Smooth muscle cell (in vitro differentiated cells): ENCODE measurements around the gene GJA5. TPM values are rescaled to one million over a fixed set of nuclear protein-coding genes. Genes with fewer than 3 reads are reported as not detected.

ENCODE experiments used
- DNase-seq: peaks from one replicate; lab custom pipeline; 2025; ENCODE audit not compliant: unreplicated experiment; lab: John Stamatoyannopoulos, UW
- H2AFZ ChIP-seq: fragments of 200-600 bp; sonication (generic); 2 replicates; pipeline ENCODE4 v1.6.0; 2016; ENCODE audit warnings: antibody characterized with exemption, low read depth, mild to moderate bottlenecking
- H3F3A ChIP-seq: fragments of 200-600 bp; sonication (generic); 2 replicates; pipeline ENCODE4 v1.6.0; 2017; ENCODE audit warnings: antibody characterized with exemption, low read depth
- H3K27ac ChIP-seq: fragments of 200-600 bp; sonication (generic); 2 replicates; pipeline ENCODE4 v1.5.1; 2016; ENCODE audit warnings: low read depth, mild to moderate bottlenecking
- H3K27me3 ChIP-seq: fragments of 200-600 bp; sonication (generic); 2 replicates; pipeline ENCODE4 v1.6.1; 2016; ENCODE audit warnings: low read depth, mild to moderate bottlenecking
- H3K36me3 ChIP-seq: fragments of 200-600 bp; sonication (generic); 2 replicates; pipeline ENCODE4 v1.5.1; 2016; ENCODE audit warnings: low read depth
- H3K4me1 ChIP-seq: fragments of 200-600 bp; sonication (generic); 2 replicates; pipeline ENCODE4 v1.5.1; 2016; ENCODE audit warnings: low read depth
- H3K4me2 ChIP-seq: fragments of 200-600 bp; sonication (generic); 2 replicates; pipeline ENCODE4 v1.6.0; 2016; ENCODE audit warnings: mild to moderate bottlenecking
- H3K4me3 ChIP-seq: fragments of 200-600 bp; sonication (generic); 2 replicates; pipeline ENCODE4 v1.5.1; 2016; ENCODE audit warnings: mild to moderate bottlenecking
- H3K79me2 ChIP-seq: fragments of 200-600 bp; sonication (generic); 2 replicates; pipeline ENCODE4 v1.6.0; 2016; ENCODE audit warnings: low read depth, mild to moderate bottlenecking
- H3K9ac ChIP-seq: fragments of 200-600 bp; sonication (generic); 2 replicates; pipeline ENCODE4 v1.6.0; 2016; ENCODE audit warnings: low read depth
- H3K9me3 ChIP-seq: fragments of 200-600 bp; sonication (generic); replicated peaks from 2 replicates; pipeline ENCODE4 v1.5.1; 2016; ENCODE audit warnings: low read depth
- H4K20me1 ChIP-seq: fragments of 200-600 bp; sonication (generic); 2 replicates; pipeline ENCODE4 v1.6.0; 2016; ENCODE audit warnings: low read depth
- WGBS: methylation state at CpG from one replicate; pipeline ENCODE4 v1.1.7; 2016; ENCODE audit warnings: low lambda C conversion rate; 5-methylcytosine and 5-hydroxymethylcytosine counted together
- polyA plus RNA-seq: library from polyadenylated mRNA; unstranded; fragments of >200 nt; fragmentation: Nextera tagmentation; extraction: Ambion mirVana; gene quantifications from 2 replicates; pipeline ENCODE4 v1.2.1, GENCODE V29; 2016
- total RNA-seq: library from RNA; depleted of rRNA; stranded (reverse); fragments of >200 nt; gene quantifications from 2 replicates; pipeline ENCODE4 v1.2.3, GENCODE V29; 2014
- TF ChIP-seq, protein P1 (sequence below): fragments of 200-600 bp; sonication (generic); IDR thresholded peaks from 2 replicates; pipeline ENCODE4 v1.5.1; 2017; ENCODE audit warnings: borderline replicate concordance, mild to moderate bottlenecking, antibody characterized with exemption; ENCODE audit not compliant: insufficient read depth, poor library complexity, severe bottlenecking

The GJA5 gene
- total and polyA plus RNA-seq, 2 experiments from 2014 or later = 0.18 to 2.8 TPM

DNA sequence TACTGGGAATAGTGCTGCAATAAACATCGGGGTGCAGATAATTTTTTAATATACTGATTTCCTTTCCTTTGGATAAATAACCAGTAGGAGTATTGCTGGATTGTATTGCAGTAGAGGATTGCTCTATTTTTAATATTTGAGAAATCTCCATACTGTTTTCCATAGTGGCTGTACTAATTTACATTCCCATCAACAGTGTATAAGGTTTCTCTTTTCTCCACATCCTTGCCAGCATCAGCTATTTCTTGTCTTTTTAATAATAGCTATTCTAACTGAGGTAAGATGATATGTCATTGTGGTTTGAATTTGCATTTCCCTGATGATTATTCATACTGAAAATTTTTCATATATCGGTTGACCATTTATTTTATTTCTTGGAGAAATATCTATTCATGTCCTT is 31.1 kb downstream of the GJA5 start:
- H3K9me3 ChIP-seq = no peaks in the 10 kb centered on the region
- H3K9ac ChIP-seq = no peak overlapping the region
- no peak overlapping the region for H2AFZ ChIP-seq
- TF ChIP-seq, protein P1, sequence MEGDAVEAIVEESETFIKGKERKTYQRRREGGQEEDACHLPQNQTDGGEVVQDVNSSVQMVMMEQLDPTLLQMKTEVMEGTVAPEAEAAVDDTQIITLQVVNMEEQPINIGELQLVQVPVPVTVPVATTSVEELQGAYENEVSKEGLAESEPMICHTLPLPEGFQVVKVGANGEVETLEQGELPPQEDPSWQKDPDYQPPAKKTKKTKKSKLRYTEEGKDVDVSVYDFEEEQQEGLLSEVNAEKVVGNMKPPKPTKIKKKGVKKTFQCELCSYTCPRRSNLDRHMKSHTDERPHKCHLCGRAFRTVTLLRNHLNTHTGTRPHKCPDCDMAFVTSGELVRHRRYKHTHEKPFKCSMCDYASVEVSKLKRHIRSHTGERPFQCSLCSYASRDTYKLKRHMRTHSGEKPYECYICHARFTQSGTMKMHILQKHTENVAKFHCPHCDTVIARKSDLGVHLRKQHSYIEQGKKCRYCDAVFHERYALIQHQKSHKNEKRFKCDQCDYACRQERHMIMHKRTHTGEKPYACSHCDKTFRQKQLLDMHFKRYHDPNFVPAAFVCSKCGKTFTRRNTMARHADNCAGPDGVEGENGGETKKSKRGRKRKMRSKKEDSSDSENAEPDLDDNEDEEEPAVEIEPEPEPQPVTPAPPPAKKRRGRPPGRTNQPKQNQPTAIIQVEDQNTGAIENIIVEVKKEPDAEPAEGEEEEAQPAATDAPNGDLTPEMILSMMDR = no peak
- no peaks in the 10 kb centered on the region for H4K20me1 ChIP-seq
- peaks cover 3% of the 10 kb centered on the region for H3K4me1 ChIP-seq
- no peaks in the 10 kb centered on the region for H3K36me3 ChIP-seq
- H3K27ac ChIP-seq = no peak overlapping the region
- no peak for DNase-seq
- no peaks in the 10 kb centered on the region for H3K79me2 ChIP-seq
- no peaks in the 10 kb centered on the region for H3K27me3 ChIP-seq
- 96% methylated on average over 2 of the region's 2 CpGs for WGBS
- H3F3A ChIP-seq = no peaks in the 10 kb centered on the region
- no peak overlapping the region for H3K4me3 ChIP-seq
- H3K4me2 ChIP-seq = no peak overlapping the region

DNA sequence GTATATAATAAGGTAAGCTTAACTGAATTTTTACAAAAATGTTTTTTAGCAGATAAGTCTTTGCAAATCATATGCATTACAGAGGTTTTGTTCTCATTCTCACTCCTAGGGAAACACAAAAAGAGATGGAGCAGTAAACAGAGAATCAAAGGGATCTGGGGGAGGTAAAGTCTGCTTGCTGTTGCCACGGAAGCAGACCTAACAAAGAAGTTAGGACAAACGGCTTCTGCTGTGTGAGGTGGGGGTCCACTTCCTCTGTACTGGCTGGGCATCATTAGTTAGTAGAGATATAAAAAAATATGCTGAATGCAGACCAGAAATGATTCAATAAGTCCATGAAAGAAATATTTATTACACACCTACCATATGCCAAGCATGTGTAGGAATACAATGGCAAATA is 34.2 kb downstream of the GJA5 start:
- Histone ChIP-seq H3K9me3 (no peaks in the 10 kb centered on the region), H3K4me1 (peaks cover 3% of the 10 kb centered on the region), H4K20me1 (no peaks in the 10 kb centered on the region), H3K27me3 (peaks cover 4% of the 10 kb centered on the region), H2AFZ (no peak overlapping the region), H3K79me2 (no peaks in the 10 kb centered on the region), H3K4me3 (no peak overlapping the region), H3K9ac (no peak overlapping the region), H3K27ac (no peak overlapping the region), H3K4me2 (no peak overlapping the region), H3K36me3 (no peaks in the 10 kb centered on the region), H3F3A (no peaks in the 10 kb centered on the region)
- WGBS = 60% methylated on average over 2 of the region's 2 CpGs
- TF ChIP-seq, protein P1 = no peak
- DNase-seq = no peak

DNA sequence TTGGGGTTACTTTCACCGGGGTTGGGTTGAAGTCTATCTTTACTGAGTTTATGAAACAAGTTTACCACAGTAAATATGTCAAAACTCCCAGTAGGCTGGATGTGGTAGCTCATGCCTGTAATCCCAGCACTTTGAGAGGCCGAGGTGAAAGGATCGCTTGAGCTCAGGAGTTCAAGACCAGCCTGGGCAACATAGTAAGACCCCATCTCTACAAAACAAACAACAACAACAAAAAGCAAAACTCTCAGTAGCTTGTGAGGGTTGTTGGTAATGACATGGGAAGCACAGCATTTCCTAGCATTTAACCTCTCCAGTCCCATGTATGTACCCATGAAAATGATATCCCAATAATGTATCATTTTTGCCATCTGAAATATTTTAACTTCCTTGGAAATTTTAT is 34.7 kb downstream of the GJA5 start:
- Histone ChIP-seq H3K4me3 (no peak overlapping the region), H4K20me1 (no peaks in the 10 kb centered on the region), H3F3A (no peaks in the 10 kb centered on the region), H3K4me2 (no peak overlapping the region), H3K27me3 (peaks cover 4% of the 10 kb centered on the region), H3K27ac (no peak overlapping the region), H3K9me3 (no peaks in the 10 kb centered on the region), H3K79me2 (no peaks in the 10 kb centered on the region), H3K4me1 (peaks cover 3% of the 10 kb centered on the region), H3K36me3 (no peaks in the 10 kb centered on the region), H3K9ac (no peak overlapping the region), H2AFZ (no peak overlapping the region)
- TF ChIP-seq, protein P1 = no peak
- WGBS = 90% methylated on average over 3 of the region's 3 CpGs
- no peak for DNase-seq

DNA sequence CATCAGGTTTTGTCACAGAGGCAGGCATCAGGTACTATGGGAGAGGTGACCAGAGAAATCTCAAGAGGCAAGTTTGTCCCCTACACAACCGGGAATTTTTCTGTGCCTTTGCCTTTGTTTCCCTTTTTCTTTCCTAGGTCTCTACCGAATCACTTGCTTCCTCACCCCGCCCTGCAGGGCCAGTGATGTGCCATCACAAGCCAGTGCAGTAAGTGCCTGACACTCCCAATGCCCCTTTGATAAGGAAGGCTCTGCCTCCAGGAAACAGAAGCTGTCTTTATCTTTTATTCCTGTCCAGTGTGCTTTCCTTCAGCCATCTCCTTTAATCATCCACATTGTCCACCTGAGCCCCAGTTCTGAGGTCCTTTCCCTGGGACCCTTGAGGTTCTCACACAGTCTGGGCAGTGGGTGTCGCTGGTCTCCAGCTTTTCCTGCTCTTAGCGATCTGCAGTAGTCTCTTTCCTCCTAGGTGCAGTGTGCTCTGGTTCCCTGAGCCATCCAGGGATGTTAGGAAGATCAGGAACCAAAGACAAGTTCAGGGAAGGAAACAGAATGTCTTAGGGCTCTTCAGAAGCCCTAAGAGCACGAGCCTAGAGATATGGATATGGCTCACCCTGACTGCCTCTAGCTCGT is 36.6 kb downstream of the GJA5 start:
- Histone ChIP-seq H3K79me2 (no peaks in the 10 kb centered on the region), H3K9me3 (no peaks in the 10 kb centered on the region), H3K4me2 (no peak overlapping the region), H3F3A (no peaks in the 10 kb centered on the region), H2AFZ (no peak overlapping the region), H3K4me1 (peaks cover 3% of the 10 kb centered on the region), H4K20me1 (no peaks in the 10 kb centered on the region), H3K9ac (no peak overlapping the region), H3K27me3 (peaks cover 4% of the 10 kb centered on the region), H3K4me3 (no peak overlapping the region), H3K36me3 (no peaks in the 10 kb centered on the region), H3K27ac (no peak overlapping the region)
- no peak for DNase-seq
- TF ChIP-seq, protein P1 = peak; percentile 61
- 42% methylated on average over 7 of the region's 7 CpGs for WGBS
